PC-9 (cell line): ENCODE results near the gene PSMC1. TPM values are rescaled to one million over a fixed set of nuclear protein-coding genes. Genes with fewer than 3 reads are reported as not detected.

Source experiments
- BruUV-seq: library from RNA; stranded (reverse); fragments of 400-500 nt; replicated peaks from 2 replicates; lab custom pipeline; 2021; lab: Mats Ljungman, UMichigan
- CTCF ChIA-PET: fragments of 300-600 bp; sonication (Branson Sonifier 250); formaldehyde crosslinking; loops from one replicate; lab custom pipeline; 2022; ENCODE audit warnings: antibody characterized with exemption; lab: Charles Lee
- POLR2A ChIA-PET: fragments of 300-600 bp; sonication (Branson Sonifier 250); formaldehyde crosslinking; loops from one replicate; lab custom pipeline; 2022; ENCODE audit warnings: antibody characterized with exemption; ENCODE audit not compliant: unreplicated experiment; lab: Charles Lee
- DNase-seq, 2 experiments: peaks; one replicate each; pipeline versions ENCODE4 v3.0.0 to v3.0.0-alpha.2; 2015 to 2022; ENCODE audit warnings: mixed read lengths in 1 of 2
- H2AFZ ChIP-seq: fragments of 200-600 bp; sonication (generic); 2 replicates; pipeline ENCODE4 v1.8.1; 2017; ENCODE audit warnings: antibody characterized with exemption
- H3F3A ChIP-seq: fragments of 200-600 bp; sonication (generic); 2 replicates; pipeline ENCODE4 v1.8.1; 2017; ENCODE audit warnings: antibody characterized with exemption, mild to moderate bottlenecking, low read depth; ENCODE audit not compliant: insufficient read depth
- H3K27ac ChIP-seq: fragments of 200-600 bp; sonication (generic); 2 replicates; pipeline ENCODE4 v1.6.1; 2016; ENCODE audit warnings: mixed run types
- H3K27me3 ChIP-seq: fragments of 200-600 bp; sonication (generic); 2 replicates; pipeline ENCODE4 v1.6.1; 2016; ENCODE audit warnings: low read depth, mixed run types; ENCODE audit not compliant: insufficient read depth
- H3K36me3 ChIP-seq: fragments of 200-600 bp; sonication (generic); 2 replicates; pipeline ENCODE4 v1.6.1; 2016; ENCODE audit warnings: low read depth, mixed run types
- H3K4me1 ChIP-seq: fragments of 200-600 bp; sonication (generic); replicated peaks from 2 replicates; pipeline ENCODE4 v1.6.1; 2016; ENCODE audit warnings: mixed run types; ENCODE audit not compliant: insufficient read depth
- H3K4me2 ChIP-seq: fragments of 200-600 bp; sonication (generic); 2 replicates; pipeline ENCODE4 v1.6.1; 2017; ENCODE audit warnings: mixed run types
- H3K4me3 ChIP-seq: fragments of 200-600 bp; sonication (generic); 2 replicates; pipeline ENCODE4 v1.6.1; 2016; ENCODE audit warnings: mixed run types
- H3K79me2 ChIP-seq: fragments of 200-600 bp; sonication (generic); 2 replicates; pipeline ENCODE4 v1.6.1; 2017; ENCODE audit warnings: low read depth, mixed run types
- H3K9me2 ChIP-seq: fragments of 200-600 bp; sonication (generic); 2 replicates; pipeline ENCODE4 v1.8.1; 2017; ENCODE audit warnings: mild to moderate bottlenecking; ENCODE audit not compliant: insufficient read depth
- H3K9me3 ChIP-seq: fragments of 200-600 bp; sonication (generic); 2 replicates; pipeline ENCODE4 v1.8.1; 2016; ENCODE audit warnings: low read depth; ENCODE audit not compliant: insufficient read depth
- H4K20me1 ChIP-seq: fragments of 200-600 bp; sonication (generic); 2 replicates; pipeline ENCODE4 v1.8.1; 2017; ENCODE audit not compliant: insufficient read depth
- EZH2 ChIP-seq: fragments of 200-600 bp; sonication (generic); IDR thresholded peaks from 2 replicates; pipeline ENCODE4 v1.8.0; 2017; ENCODE audit warnings: antibody characterized with exemption, low read depth
- intact Hi-C: fragments of 100-400 bp; cut with micrococcal nuclease; formaldehyde crosslinking; loops from one replicate; pipeline ENCODE4 v1.10.0; 2022; ENCODE audit not compliant: unreplicated experiment
- total RNA-seq: library from RNA; stranded (reverse); gene quantifications from 2 replicates; pipeline ENCODE4 v1.2.3, GENCODE V29; 2021
- TF ChIP-seq, protein P1 (sequence below): fragments of 200-600 bp; sonication (generic); conservative IDR thresholded peaks from 2 replicates; pipeline ENCODE4 v1.6.1; 2017; ENCODE audit warnings: mixed run types, antibody characterized with exemption, mild to moderate bottlenecking, moderate library complexity

Gene PSMC1
- total RNA-seq, 1 experiment from 2014 or later, result 50.8 TPM

DNA sequence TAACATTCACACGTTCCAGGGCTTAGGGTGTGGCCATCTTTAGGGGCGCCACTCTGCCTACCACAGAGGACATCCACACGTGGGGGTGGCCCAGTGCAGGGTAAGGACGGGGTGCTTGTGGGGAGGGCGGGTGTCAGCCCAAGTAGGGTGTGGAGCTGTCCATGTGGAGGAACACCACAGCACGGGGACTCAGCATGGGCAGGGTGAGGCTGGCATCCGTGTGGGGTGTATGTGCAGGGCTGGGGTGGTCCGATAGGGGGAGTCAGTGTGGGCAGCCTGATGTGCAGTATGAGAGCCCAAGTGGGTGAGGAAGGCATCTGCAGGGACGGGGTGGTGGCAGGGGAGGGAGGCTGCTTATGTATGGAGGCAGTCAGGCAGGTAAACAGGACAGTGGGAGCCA is 17.7 kb downstream of the PSMC1 start:
- Histone ChIP-seq H3K4me2 (no peak overlapping the region), H3K9me3 (no peaks in the 10 kb centered on the region), H3K79me2 (no peaks in the 10 kb centered on the region), H4K20me1 (no peaks in the 10 kb centered on the region; the same call in 1 of the 2 replicates), H3K9me2 (no peaks in the 10 kb centered on the region), H3K36me3 (no peaks in the 10 kb centered on the region), H3K27me3 (no peaks in the 10 kb centered on the region), H2AFZ (no peak overlapping the region), H3F3A (0 out of 2 replicates have a peak, but pooled peaks cover 7% of the 10 kb centered on the region), H3K4me1 (no peaks in the 10 kb centered on the region), H3K27ac (no peak overlapping the region), H3K4me3 (no peak overlapping the region)
- POLR2A ChIA-PET, result no interaction called here
- TF ChIP-seq, protein P1, sequence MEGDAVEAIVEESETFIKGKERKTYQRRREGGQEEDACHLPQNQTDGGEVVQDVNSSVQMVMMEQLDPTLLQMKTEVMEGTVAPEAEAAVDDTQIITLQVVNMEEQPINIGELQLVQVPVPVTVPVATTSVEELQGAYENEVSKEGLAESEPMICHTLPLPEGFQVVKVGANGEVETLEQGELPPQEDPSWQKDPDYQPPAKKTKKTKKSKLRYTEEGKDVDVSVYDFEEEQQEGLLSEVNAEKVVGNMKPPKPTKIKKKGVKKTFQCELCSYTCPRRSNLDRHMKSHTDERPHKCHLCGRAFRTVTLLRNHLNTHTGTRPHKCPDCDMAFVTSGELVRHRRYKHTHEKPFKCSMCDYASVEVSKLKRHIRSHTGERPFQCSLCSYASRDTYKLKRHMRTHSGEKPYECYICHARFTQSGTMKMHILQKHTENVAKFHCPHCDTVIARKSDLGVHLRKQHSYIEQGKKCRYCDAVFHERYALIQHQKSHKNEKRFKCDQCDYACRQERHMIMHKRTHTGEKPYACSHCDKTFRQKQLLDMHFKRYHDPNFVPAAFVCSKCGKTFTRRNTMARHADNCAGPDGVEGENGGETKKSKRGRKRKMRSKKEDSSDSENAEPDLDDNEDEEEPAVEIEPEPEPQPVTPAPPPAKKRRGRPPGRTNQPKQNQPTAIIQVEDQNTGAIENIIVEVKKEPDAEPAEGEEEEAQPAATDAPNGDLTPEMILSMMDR, result no peak
- TF ChIP-seq EZH2, result no peak
- no TSS peak for BruUV-seq
- intact Hi-C loops, result no loop called here
- no peak for DNase-seq
- CTCF ChIA-PET, result no interaction called here

DNA sequence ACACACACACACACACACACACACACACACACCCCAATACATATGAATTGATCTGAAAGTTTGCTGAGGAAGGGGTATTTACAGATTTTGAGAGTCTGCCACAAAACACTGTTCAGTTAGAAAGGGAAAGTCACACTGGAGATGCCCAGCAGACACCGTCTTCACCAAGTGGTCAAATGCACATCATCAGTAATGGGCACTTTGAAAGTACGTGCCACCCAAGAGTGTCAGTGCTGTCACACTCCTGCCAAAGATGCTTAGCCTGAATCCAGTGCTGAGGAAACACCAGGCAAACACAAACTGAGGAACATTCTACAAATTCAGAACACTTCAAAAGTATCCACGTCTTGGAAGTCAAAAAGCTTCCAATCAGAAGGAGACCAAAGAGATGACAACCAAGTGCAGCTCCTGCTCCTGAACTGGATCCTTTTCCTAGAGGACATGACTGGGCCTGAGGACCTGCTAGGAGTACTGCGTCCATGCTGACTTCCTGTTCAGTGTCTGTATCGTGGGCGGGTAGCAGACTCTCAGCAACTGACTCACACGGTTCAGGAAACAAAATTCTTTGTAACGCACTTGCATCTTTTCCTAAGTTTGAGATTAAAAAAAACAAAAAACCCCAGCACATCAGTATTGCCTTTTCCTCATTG is 18.6 kb downstream of the PSMC1 start:
- no peaks in the 10 kb centered on the region for H3K36me3 ChIP-seq
- CTCF ChIA-PET, result no interaction called here
- H3F3A ChIP-seq, result 0 out of 2 replicates have a peak, but pooled peaks cover 7% of the 10 kb centered on the region
- no peaks in the 10 kb centered on the region; the same call in 1 of the 2 replicates for H4K20me1 ChIP-seq
- H3K4me1 ChIP-seq, result no peaks in the 10 kb centered on the region
- H3K4me3 ChIP-seq, result no peak overlapping the region
- H3K4me2 ChIP-seq, result no peak overlapping the region
- no peak overlapping the region for H2AFZ ChIP-seq
- TF ChIP-seq EZH2, result no peak
- TF ChIP-seq, protein P1, result no peak
- intact Hi-C loops, result no loop called here
- no peaks in the 10 kb centered on the region for H3K9me2 ChIP-seq
- H3K27me3 ChIP-seq, result no peaks in the 10 kb centered on the region
- no peak overlapping the region for H3K27ac ChIP-seq
- H3K79me2 ChIP-seq, result no peaks in the 10 kb centered on the region
- no TSS peak for BruUV-seq
- H3K9me3 ChIP-seq, result no peaks in the 10 kb centered on the region
- DNase-seq, result no peak
- POLR2A ChIA-PET, result no interaction called here

DNA sequence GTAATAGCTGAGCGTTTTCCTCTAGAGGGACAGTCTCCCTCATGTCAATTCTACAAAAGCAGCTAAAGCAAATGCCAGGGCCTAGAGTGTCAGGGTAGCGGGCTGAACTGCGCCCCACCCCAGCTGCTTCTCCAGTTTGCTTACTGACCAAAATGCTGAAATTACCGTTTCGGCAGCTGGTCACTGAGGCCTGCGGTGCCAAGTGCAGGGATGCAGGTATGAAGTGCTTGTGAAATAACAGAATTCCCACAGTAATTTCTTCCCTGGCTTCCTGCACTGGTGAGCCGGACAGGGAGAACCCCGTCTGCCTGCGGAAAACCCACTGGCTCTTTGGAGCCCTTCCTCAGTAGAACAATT is 19.1 kb downstream of the PSMC1 start:
- no TSS peak for BruUV-seq
- Histone ChIP-seq H3K27me3 (no peaks in the 10 kb centered on the region), H3K9me2 (no peaks in the 10 kb centered on the region), H3K4me3 (no peak overlapping the region), H4K20me1 (no peaks in the 10 kb centered on the region; the same call in 1 of the 2 replicates), H3K4me2 (no peak overlapping the region), H3K36me3 (no peaks in the 10 kb centered on the region), H2AFZ (no peak overlapping the region), H3K27ac (no peak overlapping the region), H3K9me3 (no peaks in the 10 kb centered on the region), H3F3A (0 out of 2 replicates have a peak, but pooled peaks cover 7% of the 10 kb centered on the region), H3K79me2 (no peaks in the 10 kb centered on the region), H3K4me1 (no peaks in the 10 kb centered on the region)
- TF ChIP-seq EZH2, result no peak
- TF ChIP-seq, protein P1, result no peak
- ChIA-PET POLR2A (no interaction called here), CTCF (no interaction called here)
- intact Hi-C loops, result no loop called here
- no peak for DNase-seq
